GM12874 (cell line): ENCODE measurements around the gene THAP3.

Experiments used
- TF ChIP-seq, protein P1 (sequence below): IDR thresholded peaks from 2 replicates; pipeline ENCODE4 v1.5.1; 2011; ENCODE audit warnings: low read depth, mild to moderate bottlenecking, control low read depth, low read length, moderate library complexity; ENCODE audit not compliant: insufficient read depth

The THAP3 gene

DNA sequence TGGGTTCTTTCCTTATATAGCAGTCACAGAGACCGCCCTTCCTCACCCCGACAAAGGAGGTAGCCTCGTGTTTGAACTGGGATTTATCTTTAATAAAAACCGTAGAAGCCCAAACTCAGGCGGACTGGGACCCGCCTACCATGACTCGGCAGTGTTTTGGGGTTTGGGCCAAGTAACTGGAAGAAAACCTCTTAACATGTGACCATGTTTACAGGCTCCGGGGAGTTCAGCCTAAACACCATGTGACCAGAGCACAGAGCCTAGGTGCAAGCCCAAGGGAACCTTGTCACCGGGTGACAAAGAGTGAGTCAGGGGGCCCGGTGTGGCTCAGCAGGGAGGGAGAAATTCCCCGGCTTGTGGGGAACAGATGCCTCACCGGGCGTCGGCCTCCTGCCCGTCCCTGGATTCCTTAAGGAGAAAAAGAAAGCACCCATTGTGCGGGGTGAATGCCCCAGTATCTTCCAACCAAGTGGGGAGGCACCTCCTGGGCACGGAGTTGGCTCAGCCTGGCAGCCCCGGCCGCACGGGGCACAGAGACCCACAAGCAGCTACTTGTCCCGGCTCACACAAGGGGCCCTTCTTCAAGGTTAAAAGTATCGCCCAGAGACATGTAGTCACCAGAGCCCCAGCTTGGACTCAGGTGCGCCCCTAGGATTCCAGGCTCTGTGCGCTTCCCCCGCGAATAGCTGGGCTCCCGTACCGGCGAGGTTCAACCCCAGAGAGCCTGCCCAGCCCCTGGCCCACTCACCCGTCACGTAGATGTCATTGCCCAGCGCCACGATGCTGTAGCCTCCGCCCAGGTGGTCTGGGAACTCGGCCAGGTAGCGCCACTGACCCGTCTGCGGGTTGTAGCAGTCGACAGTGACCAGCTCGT is 23.4 kb upstream of the THAP3 start:
- TF ChIP-seq, protein P1, sequence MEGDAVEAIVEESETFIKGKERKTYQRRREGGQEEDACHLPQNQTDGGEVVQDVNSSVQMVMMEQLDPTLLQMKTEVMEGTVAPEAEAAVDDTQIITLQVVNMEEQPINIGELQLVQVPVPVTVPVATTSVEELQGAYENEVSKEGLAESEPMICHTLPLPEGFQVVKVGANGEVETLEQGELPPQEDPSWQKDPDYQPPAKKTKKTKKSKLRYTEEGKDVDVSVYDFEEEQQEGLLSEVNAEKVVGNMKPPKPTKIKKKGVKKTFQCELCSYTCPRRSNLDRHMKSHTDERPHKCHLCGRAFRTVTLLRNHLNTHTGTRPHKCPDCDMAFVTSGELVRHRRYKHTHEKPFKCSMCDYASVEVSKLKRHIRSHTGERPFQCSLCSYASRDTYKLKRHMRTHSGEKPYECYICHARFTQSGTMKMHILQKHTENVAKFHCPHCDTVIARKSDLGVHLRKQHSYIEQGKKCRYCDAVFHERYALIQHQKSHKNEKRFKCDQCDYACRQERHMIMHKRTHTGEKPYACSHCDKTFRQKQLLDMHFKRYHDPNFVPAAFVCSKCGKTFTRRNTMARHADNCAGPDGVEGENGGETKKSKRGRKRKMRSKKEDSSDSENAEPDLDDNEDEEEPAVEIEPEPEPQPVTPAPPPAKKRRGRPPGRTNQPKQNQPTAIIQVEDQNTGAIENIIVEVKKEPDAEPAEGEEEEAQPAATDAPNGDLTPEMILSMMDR: no peak

DNA sequence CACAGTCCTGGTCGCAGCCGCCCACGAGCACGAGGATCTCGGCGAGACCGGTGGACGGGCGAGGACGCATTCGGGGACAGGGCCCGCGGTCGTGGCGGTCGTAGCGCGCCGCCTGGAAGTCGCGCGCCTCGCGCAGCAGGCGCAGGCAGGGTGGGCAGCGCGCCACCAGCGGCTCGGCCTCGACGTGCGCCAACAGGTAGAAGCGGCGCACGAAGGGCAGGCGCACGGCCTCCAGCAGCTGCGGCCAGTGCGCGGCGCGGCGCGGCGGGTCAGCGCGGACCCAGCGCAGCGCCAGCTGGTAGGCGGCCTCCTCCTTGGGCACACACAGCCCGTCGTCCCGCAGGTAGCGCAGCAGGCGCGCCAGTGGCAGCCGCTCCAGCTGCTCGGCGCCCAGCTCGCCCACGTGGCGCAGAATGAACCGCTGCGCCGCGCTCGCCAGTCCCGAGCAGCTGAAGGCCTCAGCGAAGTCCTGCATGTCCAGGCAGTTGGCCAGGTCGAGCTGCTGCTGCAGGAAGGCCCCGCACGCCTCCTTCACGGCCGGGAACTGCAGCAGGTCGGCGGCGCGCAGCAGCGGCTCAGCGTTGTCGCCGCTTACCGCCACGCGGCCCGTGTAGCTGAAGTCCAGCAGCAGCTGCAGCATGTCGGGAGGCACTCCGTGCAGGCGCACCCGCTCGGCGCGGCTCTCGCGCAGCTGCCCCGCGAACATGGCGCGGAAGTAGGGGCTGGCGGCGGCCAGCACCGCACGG is 22.6 kb upstream of the THAP3 start:
- TF ChIP-seq, protein P1: no peak

DNA sequence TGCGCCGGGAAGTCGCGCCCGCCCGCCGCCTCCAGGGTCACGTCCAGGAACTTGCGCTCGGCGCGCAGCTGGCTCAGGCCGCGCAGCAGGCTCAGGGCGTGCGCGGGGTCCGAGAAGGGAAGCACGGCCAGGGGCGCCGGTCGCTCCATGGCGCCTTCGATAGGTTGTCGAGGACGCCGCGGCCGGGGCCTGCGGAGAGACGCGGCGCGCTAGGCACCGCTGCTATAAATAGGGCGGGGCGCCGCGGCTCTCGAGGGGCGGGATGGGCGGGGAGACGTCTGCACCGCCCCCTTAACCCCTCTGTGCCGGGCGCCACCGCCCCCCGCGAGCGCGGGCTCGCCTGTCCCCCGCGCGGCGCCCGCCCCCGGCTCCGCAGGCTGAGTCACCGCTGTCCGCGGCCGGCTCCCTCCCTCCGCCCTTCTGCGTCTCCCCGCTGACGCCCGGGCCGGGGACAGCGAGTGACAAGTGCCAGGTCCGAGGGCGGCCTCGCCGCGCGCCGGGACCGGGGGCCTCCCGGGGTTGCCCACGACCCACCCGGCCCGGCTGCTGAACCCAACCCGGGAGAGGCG is 21.9 kb upstream of the THAP3 start, which contains the start of gene KLHL21:
Gene KLHL21 (minus strand): TSS at position 201 of the 569 bp plus-strand sequence. CDS start 52 bp downstream, at position 149.
- TF ChIP-seq, protein P1: no peak

DNA sequence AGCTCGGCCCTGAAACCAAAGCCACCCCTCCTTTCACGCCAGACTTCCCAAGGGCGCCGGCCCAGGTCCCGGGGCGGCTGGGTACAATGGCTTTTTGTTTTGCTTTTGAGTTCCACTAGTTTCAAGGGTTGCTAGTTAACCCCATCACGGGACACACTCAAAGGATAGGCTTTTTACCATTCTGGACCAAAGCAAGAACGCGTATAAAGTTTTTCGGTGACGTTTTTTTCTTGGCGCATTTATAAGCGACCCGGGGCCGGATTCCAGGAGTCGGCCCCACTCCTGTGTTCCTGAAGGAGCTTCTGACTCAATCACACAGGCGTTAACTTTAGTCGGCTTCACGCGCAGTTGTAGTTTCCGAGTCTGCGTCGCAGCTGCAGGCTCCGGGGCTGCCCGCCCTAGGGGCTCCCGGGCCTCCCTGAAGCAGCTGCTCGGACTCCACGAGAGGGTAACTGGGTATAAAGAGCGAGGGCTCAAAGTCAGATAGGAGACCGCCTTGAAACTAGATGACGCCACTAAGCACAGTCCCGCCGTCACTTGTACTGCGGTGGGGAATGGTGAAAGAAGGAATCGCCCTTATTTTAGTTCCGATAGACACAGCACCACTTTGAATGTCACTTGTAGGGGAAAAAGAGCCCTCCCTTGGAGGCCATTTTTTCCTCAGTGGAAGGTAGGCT is 21.3 kb upstream of the THAP3 start:
- TF ChIP-seq, protein P1: no peak

DNA sequence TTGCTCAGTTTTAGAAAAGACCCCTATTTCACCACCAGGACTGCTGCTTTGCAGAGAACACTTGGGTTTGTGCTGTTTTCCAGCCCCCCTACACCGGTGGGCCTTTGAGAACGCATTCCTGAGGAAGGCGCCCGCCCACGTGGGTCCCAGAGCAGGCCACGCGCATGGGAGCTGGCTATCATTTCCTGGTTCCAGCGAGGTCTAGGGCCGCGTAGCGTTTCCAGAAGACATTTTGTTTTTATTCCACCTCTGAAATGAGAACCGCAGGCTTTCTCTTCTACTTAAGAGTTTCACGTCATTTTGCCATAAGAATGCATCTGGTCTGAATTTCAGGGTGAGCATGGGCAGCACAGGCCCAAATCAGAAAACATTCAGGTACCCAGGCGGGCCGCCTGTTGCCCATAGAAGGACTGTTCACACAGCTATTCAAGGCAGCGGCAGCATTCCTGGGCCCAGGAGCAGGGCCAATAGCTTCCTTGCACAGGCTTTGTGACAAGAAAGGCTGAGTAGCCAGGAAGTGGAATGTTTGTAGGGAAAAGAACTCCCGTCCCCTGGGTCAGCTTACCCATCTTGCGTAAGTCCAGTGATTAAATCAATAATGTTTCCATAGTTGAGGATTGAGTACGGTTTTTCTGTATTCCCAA is 20.6 kb upstream of the THAP3 start:
- TF ChIP-seq, protein P1: no peak

DNA sequence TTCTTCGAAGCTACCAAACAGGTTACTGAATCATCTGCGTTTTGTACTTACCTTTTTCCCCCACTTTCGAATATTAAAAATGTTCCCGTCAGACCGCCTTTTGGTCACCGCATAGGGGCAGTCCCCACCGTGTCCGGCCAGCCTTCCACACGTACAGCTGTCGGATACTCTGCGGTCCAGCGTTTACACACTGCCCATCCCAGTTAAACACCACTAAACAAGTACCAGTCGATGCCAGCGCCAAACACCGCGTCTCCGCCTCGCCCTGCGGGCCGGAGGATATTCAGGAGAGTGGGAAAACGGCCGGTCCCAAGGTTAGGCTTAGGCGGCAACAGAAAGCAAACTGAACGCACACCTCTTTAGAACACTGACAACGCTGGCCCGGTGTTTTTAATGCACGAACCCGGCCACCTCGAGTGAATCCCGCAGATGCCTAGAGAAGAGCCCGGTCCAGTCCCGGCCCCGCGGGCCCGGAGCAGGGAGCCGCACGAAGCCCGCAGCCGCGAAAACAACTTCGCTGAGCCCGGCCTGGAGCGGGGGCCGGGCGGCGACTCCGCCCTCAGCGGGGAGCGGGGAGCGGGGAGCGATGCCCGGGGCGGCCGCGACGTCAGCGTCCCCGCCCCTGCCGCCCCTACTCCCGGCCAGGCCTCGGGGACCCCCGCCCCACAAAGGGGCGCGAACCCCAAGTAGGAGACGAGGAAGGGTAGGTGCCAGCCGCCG is 11.9 kb upstream of the THAP3 start:
- TF ChIP-seq, protein P1: no peak
